PFSK-1 (cell line): ENCODE results near the gene ADAM11.

Experiments
- FOXP2 ChIP-seq: optimal IDR thresholded peaks from 2 replicates; pipeline ENCODE3; 2011; ENCODE audit warnings: borderline replicate concordance, control low read depth, inconsistent platforms; ENCODE audit not compliant: insufficient read depth; ENCODE audit errors: extremely low read length, extremely low read depth
- POLR2AphosphoS5 ChIP-seq: IDR thresholded peaks from 2 replicates; pipeline ENCODE4 v1.6.1; 2012; ENCODE audit warnings: low read depth, mild to moderate bottlenecking, control low read depth, low read length, moderate library complexity
- REST ChIP-seq, 2 experiments: IDR thresholded peaks; 2 replicates each; pipeline versions ENCODE4 v1.6.1 to v1.8.0; 2011 to 2012; ENCODE audit warnings: low read depth in 2 of 2, low read length in 2 of 2, control low read depth in 1 of 2, inconsistent platforms in 1 of 2, mild to moderate bottlenecking in 1 of 2, moderate library complexity in 1 of 2; ENCODE audit not compliant: insufficient read depth in 1 of 2
- SIN3A ChIP-seq: IDR thresholded peaks from 2 replicates; pipeline ENCODE4 v1.6.1; 2012; ENCODE audit warnings: mild to moderate bottlenecking, low read length, moderate library complexity, borderline replicate concordance; ENCODE audit not compliant: insufficient read depth
- TAF1 ChIP-seq: IDR thresholded peaks from 2 replicates; pipeline ENCODE4 v1.6.1; 2012; ENCODE audit warnings: low read length, control low read depth, borderline replicate concordance; ENCODE audit not compliant: insufficient read depth

Gene ADAM11

DNA sequence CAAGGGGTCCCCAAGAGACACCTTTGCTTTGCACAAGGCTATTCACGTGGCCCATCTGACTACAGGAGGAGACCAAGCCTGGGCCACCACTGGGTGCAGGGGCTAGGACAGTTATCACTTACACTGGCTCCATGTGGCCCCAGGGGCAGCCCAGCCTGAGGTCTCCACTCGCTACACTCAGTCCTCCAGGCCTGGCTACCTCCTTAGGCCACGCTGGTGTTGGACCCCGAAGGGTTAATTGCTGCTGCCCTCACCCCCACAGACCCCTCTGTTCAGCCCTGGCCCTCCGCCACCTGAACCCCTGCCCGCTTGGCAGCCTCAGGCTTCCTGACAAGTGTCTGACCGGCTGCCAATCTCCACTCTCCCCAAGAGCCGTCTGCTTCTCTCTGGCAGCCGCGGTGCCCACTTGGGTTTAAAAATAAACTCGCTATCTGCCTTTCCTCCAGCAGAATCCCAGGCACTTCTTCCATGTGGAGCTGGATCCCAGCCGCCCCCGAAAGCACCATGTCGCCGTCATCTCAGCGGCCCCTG, 27.8 kb downstream of the ADAM11 start:
- no peak for TF ChIP-seq FOXP2
- no peak for TF ChIP-seq REST (IDR thresholded peaks at IDR 0.05; ENCODE audit: insufficient read depth in 1 of 2, low read depth in 2 of 2, low read length in 2 of 2)
- no peak for TF ChIP-seq POLR2AphosphoS5
- TF ChIP-seq SIN3A: no peak
- TF ChIP-seq TAF1: no peak

- TF ChIP-seq REST (IDR thresholded peaks at IDR 0.05; ENCODE audit: insufficient read depth in 1 of 2, low read depth in 2 of 2, low read length in 2 of 2) (no peak), TAF1 (no peak), POLR2AphosphoS5 (no peak), SIN3A (no peak), FOXP2 (no peak)
Observed at GRCh38 chr17:44787271-44787940, 28.6 kb downstream of the ADAM11 start.

DNA sequence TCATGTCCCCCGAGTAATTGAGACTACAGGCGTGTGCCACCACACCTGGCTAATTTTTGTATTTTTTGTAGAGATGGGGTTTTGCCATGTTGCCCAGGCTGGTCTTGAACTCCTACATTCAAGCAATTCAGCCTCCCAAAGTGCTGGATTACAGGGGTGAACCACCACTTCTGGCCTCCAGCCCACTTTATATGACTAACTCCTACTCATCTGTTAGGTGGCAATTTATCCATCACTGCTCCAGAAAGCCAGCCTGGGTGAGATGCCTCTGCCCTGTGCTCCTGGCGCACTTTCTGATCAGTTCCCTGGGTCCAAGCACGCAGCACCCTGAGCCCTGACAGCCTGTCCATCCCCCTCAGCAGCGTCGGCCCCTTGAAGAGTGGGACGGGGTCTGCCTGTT, 29.4 kb downstream of the ADAM11 start:
- TF ChIP-seq TAF1: no peak
- no peak for TF ChIP-seq FOXP2
- no peak for TF ChIP-seq POLR2AphosphoS5
- TF ChIP-seq REST (IDR thresholded peaks at IDR 0.05; ENCODE audit: insufficient read depth in 1 of 2, low read depth in 2 of 2, low read length in 2 of 2): no peak
- TF ChIP-seq SIN3A: no peak

GRCh38 chr17:44792276-44792675, 33.5 kb downstream of the ADAM11 start:
- no peak for TF ChIP-seq TAF1
- TF ChIP-seq SIN3A: no peak
- no peak for TF ChIP-seq REST (IDR thresholded peaks at IDR 0.05; ENCODE audit: insufficient read depth in 1 of 2, low read depth in 2 of 2, low read length in 2 of 2)
- TF ChIP-seq FOXP2: no peak
- no peak for TF ChIP-seq POLR2AphosphoS5
